GM21381 (cell line): ENCODE results near the gene MID1IP1.

Experiments
- ATAC-seq: cut with Tn5 transposase; IDR thresholded peaks from one replicate; pipeline ENCODE4 v1.9.1; 2021; ENCODE audit warnings: mild to moderate bottlenecking, moderate library complexity; ENCODE audit not compliant: unreplicated experiment

Gene MID1IP1, protein sequence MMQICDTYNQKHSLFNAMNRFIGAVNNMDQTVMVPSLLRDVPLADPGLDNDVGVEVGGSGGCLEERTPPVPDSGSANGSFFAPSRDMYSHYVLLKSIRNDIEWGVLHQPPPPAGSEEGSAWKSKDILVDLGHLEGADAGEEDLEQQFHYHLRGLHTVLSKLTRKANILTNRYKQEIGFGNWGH

GRCh38 chrX:38800981-38801845, at the start of gene MID1IP1:
TSS of gene MID1IP1 (plus strand) at chrX:38801459. CDS start at chrX:38804947, 3,488 bp downstream.
- peak; percentile 36 for ATAC-seq

GRCh38 chrX:38754102-38754790, 47.0 kb upstream of the MID1IP1 start:
- ATAC-seq: no peak

GRCh38 chrX:38754818-38755718, 46.2 kb upstream of the MID1IP1 start:
- ATAC-seq: no peak

DNA sequence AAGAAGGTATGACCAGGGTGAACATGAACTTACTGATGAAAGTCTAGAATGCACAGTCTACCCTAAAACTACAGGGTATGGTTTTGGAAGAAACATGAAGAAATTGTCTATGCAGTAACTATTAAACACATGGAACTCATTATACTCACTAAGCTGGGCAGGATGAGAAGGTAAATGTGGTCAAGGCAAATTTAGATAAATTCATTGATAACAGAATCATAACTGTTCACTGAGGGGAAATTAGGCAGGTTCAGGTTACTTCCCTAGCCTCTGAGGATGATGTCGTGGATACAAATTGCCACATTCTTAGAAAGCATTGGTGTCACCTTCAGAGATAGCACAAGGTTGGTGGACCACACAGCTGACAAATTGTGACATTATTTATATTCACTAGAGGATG, 40.4 kb upstream of the MID1IP1 start:
- ATAC-seq: no peak

- ATAC-seq: no peak
Measured at GRCh38 chrX:38768079-38768478, 33.2 kb upstream of the MID1IP1 start.

- no peak for ATAC-seq
Measured at GRCh38 chrX:38770152-38770551, 31.1 kb upstream of the MID1IP1 start.

DNA sequence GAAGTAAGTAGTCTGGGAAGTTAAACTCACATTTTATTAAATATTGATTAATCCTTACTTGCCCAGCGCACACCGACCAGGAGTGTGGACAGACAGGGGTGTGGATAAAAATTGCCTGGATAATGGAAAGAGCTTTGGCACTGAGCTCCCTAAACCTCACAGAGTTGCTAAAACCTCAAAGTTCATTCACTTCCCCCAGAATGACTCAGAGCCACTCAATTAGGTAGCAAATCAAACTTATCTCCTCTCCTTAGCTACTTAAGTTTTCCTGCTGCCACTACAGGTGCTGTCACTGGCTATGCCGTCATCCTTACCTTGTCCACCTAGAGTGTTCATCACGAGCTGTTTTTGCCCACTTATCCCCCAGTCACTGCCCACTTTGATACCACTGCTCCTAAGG, 27.0 kb upstream of the MID1IP1 start:
- ATAC-seq: no peak

DNA sequence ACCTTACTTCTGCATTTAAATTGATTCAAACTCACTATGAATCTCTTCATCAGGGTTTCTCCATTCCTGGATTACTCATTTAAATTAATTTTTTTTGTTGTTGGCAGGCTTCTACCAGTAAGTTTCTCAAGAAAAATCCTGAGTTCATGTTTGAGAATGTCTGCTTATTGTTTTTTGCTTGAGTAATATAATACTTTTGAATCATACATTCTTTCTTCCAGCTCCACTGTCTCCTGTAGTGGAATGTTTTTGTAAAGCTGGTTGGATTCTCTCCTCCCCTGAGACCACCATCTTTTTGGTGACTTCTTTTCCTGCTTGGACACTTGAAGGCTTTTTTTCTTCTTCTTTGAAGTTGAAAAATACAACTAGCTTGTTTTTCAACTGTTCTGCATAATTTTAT, 4.3 kb upstream of the MID1IP1 start:
- no peak for ATAC-seq

- no peak for ATAC-seq
Measured at GRCh38 chrX:38798956-38799355, 2.3 kb upstream of the MID1IP1 start.

GRCh38 chrX:38799995-38800580, 1.2 kb upstream of the MID1IP1 start:
- ATAC-seq: no peak

- ATAC-seq: no peak
Measured at GRCh38 chrX:38803243-38803587, 2.0 kb downstream of the MID1IP1 start.

GRCh38 chrX:38803588-38804431, 2.6 kb downstream of the MID1IP1 start:
- ATAC-seq: peak; percentile 56

GRCh38 chrX:38804432-38804681, 3.1 kb downstream of the MID1IP1 start:
- ATAC-seq: no peak

GRCh38 chrX:38804682-38805431, 3.6 kb downstream of the MID1IP1 start:
- ATAC-seq: no peak

- ATAC-seq: no peak
Measured at GRCh38 chrX:38805432-38806389, 4.5 kb downstream of the MID1IP1 start.

GRCh38 chrX:38806875-38807621, 5.8 kb downstream of the MID1IP1 start:
- no peak for ATAC-seq

DNA sequence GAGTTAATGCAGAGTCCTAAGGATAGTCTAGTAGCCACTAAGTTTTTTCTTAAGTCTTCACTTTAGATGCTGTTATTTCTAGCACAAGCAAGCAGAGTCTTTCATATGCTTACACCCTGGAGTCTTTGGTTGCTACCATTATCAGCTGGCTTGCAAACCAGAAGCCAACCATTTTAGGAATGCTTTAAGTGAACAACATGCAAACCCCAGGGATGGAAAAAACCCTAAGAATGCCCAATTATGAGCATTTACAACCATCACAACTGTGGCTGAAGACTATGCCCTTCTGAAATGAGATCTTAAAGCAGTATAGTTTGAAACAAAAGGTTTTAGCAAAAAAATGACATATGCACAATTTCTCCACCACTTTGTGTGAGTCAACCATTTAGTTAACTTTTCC, 6.6 kb downstream of the MID1IP1 start:
- ATAC-seq: no peak
